NK-92 (cell line): ENCODE results near the gene ADAP1.

ENCODE experiments used
- DNase-seq: peaks from one replicate; lab custom pipeline; 2025; ENCODE audit not compliant: unreplicated experiment; lab: John Stamatoyannopoulos, UW

The ADAP1 gene

DNA sequence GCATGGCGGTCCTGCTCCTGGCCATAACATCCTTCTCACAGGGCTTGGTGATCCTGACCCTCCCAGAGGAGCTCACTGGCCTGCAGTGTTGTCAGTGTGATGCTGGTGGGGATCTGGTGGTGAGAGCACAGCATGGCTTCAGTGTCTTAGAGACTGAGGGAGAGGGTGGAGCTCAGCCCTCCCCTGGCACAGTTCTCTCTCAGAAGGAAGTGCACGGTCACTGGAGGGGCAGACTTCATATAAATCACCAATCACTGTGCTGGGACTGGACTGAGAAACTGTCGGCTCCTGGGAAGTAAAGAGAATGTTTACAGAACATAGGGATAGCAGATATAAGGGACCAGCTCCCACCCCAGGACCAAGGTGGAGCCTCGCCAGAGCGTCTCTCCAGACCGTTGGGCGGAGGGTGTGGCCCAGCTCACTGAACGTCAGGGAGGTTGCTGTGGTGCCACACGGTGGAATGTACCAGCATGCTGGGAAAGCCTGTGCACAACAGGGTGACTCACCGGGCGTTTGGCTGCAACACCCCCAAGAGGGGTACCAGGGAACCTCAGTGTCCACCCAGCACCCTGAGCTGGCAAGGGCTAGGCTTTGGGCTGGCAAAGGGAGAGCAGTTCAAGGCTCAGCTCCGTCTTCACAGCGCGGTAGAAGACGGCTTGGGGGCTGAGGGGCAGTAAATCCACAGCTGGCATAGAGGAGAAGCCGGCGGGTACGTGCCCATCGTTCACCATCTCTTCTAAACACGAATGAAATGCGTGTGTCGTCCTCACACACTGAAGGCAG, 86.9 kb downstream of the ADAP1 start:
- DNase-seq, result no peak

DNA sequence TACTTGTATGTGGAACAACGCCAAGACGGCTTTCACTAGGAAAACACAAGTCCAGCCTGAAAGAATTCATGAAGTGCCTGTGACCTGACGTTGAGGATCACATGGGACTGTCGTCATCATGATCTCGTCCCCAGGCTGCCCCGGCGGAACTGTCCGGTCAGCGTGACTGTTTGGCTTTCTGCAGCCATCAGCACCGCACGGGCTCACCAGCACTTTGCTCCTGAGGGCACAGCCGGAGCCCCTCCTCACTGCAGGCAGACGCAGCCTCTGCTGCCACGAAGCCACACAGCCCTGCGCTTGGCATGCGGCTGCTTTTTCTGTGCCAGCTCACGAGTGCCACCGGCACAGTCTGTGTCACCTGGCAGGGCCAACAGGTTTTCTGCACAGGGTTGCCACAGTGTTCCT, 87.5 kb downstream of the ADAP1 start:
- no peak for DNase-seq

DNA sequence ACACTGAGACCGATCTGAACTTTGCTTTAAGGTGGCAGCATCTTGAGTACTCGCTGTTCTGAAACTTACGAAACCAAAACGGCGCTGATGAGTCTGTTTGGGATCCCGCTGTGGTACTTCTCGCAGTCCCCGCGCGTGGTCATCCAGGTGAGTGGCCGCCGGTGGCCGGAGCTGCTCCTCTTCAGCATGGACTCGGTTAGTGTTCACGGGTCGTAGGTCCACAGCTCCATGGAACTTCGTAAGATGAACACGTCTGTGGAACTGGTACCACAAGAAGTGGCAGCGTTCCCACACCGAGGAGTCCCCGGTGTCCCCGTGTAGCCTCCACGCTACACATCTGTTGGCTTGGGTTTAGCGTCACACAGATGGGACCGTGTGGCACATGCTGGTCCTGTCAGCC, 88.6 kb downstream of the ADAP1 start:
- no peak for DNase-seq

DNA sequence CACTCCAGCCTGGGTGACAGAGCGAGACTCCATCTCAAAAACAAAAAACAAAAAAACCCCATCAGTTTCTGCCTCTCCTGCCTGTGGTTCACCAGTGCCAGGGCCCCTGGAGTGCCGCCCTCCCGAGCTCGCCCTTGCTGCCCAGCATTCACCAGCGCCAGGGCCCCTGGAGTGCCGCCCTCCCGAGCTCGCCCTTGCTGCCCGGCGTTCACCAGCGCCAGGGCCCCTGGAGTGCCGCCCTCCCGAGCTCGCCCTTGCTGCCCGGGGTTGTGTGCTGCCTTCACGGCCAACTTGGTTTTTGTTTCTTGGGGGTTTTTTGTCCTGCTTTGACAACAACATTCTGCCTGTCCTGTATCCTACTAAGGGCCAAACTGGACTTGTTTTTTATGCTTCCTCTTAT, 91.4 kb downstream of the ADAP1 start:
- DNase-seq, result no peak

DNA sequence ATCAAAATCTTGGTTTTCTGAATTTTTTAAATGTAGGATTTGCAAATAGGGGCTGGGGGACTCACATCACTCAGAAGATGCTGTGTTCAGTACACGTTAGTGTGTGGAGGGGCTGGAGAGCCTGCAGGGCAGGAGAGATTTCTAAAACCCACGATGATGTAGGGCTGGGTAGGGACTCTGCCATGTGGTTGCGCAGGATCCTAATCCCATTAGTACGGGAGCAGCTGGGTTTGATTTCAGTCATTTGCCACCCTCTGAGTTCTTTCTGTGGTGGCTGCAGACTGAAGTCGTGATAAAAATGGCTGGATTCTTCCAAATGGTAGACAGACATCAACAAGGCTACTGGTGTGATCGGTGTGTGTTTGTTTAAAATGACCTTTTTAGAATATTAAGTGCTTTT, 92.3 kb downstream of the ADAP1 start:
- DNase-seq, result no peak

DNA sequence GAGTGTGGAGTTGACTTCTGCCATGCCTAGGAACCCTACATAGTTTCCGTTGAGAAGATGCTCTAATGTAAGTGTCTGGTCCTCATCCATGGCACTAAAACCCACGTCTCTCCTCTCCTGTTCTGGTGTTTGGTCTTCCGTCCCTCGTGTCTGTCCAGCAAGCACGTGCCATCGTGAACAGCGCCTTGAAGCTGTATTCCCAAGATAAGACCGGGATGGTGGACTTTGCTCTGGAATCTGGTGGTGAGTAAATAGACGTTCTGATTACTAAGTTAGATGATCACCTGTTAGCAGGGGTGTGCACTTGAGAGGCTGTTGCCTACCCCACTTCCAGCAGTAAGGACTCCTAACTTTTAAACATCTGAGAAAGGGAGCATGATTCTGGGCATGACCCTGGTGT, 93.3 kb downstream of the ADAP1 start:
- DNase-seq, result no peak

DNA sequence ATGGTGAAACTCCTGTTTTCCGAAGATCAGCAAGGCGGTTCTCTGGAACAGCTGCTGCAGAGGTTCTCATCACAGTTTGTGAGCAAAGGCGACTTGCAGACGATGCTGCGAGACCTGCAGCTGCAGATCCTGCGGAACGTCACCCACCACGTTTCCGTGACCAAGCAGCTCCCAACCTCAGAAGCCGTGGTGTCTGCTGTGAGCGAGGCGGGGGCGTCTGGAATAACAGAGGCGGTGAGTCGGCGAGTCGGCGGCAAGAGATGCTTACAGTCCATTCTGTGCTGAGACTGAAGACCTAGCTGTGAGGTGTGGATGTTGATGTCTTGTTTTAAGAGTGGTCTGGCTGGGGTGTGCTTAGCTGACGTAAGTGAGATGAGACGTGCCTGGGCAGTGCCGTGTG, 94.3 kb downstream of the ADAP1 start:
- DNase-seq, result no peak

DNA sequence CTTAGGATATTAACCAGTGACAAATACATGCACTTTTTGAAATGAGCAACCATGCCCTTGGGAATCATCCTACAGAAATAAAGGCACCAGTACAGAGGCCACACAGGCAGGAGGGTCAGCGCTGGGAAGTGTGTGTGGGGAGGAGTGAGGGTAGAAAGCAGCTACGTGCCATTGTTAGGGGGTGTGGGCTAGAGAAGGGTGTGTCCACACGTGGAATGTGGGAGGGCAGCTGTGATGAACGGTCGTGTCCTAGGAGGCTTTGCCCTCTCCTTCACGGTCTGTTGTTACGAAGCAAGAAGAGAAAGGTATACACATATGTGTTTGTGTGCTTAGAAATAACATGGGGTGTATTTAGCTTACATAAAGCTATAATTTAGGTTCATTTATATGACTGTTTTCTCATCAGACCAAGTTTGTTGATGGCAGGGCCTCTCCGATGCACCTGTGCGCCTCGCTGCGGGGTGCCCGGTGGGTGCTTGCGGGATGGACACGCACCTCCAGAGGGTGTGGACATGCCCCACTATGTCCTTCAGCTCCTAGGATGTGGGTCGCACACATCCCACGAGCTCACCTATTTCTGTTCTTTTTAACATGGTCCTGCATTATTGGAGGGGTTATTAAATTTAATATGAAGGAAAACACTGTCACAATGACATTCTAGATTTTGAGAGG, 95.0 kb downstream of the ADAP1 start:
- no peak for DNase-seq

DNA sequence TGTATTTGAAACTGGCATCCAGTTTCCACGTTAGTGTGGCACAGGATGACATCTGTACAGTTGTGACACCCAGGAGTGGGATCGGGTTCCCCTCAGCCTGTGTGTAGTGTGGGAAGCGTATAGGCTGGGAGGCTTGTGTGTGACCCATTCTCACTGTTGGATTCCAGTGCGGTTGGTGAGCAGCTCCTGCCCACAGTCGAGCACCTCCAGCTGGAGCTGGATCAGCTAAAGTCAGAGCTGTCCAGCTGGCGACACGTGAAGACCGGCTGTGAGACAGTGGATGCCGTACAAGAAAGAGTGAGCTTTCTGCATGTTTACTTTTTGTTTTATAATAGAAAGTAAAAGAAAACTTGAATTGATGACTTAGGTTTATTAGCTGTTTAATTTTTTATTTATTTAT, 96.8 kb downstream of the ADAP1 start:
- no peak for DNase-seq

DNA sequence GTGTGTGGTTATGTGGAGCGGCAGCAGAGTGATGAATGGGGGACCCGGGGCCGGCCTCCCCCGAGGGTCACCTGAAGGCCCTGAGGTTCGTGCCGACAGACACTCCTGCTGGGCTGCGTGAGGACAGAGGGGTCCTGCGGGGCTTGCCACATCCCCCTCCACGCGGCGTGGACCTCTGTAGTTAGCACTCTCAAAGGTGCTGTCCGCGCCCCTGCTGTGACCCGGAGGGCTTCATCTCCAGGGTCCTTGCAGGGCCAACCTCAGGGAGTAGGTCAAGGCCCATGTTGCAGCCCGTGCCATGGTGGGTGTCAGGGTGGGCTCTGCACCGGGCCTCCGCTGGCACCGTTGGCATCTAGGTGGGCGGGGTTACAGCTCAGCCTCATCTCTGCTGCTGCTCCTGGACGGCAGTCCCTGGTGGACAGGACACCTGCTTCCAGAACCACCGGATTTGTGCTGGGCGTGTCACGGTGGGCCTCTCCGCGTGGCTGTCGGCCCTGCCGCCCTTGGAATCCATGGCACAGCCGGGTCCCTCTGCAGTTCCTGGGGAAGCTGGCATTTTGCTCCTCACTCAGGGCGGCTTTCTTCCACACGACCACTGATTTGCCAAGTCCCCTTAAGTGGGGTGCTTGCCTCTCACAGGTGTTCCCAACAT, 97.9 kb downstream of the ADAP1 start:
- DNase-seq, result no peak

DNA sequence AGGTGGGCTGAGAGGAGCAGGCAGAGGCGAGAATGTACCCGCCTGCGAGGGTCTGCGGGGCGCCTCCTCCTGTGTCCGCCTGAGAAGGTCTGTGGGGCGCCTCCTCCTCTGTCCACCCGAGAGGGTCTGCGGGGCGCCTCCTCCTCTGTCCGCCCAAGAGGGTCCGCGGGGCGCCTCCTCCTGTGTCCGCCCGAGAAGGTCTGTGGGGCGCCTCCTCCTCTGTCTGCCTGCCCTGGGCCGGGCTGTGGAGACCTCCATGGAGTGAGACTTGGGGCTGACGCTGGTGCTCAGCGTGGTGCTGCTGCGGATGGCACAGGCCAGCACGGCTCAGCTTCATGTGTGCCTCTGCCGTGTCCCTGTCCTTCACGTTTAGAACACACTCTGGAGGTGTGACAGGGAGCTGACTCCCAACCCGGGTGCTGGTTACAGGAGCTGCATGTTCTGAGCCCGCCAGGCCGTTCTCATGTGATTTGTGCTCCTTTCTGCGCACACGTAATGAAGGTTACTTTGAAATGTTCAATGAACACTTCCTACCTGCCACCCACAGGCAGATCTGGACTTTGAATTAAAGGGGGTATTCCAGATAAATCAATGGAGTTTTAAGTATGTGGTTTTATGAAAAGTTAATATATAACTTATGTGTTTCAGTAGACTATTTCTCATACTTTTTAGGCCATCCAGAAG, 98.7 kb downstream of the ADAP1 start:
- no peak for DNase-seq

DNA sequence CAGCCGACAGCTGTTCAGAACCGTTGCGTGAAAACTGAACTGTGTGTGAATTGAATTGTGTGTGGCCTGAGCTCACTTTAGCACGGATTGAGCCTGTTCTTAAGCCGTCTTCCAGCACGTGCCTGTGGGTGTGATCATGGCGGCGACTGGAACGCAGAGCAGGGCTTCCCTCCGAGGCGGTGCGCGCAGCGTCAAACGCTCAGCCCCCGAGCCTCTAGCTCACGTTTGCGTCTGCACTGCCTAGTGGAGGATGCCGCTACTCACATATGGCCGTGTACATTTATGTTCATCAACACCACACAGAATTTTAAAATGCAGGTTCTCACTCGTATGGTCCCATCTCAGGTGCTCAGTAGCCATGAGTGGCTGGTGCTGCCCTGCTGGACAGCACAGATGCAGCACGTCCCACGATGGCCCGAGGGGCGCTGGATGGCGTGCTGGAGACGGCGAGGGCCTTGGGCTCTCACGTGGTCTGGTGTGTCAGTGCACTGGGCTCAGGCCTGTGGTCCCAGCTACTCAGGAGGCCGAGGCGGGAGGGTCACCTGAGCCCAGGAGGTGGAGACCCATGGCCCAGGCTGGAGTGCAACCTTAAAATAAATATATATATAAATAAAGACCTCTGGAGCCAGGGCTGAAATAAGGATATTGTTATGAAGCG, 100.2 kb downstream of the ADAP1 start:
- no peak for DNase-seq

DNA sequence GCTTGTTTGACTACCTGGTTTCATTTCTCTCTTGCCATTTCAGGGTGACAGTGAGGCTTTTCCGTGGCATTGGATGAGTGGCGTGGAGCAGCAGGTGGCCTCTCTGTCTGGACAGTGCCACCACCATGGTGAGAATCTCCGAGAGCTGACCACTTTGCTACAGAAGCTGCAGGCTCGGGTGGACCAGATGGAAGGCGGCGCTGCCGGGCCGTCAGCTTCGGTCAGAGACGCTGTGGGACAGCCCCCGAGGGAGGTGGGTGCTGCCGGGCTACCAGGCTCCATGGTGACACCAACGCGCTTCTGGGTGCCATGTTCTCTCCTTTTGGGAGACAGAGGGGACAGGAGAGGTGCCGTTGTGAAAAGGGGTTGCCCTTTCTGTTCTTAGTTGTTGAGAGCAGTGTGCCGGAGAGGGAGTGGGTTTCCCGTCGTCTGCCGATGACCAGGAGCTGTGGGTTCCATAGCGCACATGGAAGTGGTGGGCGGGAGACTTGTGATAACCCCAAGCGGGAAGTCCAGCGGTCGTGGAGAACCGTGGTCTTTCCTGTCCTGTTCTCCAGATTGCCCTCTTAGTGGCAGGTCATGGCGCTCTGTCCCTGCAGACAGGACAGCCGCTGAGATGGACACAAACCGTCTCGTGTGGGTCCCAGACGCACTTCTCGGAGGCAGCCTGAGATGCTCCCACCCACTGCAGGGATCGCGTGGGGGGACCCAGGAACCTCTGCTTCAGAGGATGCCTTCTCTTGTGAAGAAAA, 100.9 kb downstream of the ADAP1 start:
- no peak for DNase-seq

DNA sequence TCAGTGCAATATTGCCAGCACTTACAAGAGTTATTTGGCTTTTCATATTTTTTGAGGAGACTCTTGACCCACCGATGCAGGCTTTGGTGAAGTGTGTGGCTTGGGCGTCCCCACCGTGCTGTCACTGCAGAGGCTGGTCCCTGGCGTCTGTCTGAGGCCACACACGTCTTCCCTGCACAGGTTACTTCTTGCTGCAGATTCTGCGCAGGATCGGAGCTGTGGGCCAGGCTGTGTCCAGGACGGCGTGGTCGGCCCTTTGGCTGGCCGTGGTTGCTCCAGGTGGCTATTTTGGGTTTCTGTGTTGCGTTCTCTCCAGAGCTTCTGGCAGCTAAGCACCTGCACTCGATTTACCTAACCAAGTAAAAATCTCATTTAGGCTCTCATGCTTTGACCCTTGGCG, 103.3 kb downstream of the ADAP1 start:
- DNase-seq, result no peak

DNA sequence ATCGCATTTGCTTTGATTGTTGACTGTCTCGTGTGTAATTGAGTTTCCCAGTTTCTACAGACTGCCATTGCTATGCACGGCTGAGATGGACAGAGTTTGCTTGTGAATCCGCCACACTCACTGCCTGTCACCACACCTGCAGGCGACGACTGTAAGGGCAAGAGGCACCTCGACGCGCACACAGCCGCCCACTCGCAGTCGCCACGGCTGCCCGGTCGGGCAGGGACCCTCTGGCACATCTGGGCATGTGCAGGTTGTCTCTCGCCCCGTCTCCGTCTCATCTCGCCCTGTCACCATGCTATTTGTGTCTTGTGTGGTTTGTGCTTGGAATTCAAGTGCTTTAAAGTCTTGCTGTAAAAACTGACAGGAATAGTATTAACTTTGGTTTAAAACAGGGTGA, 104.7 kb downstream of the ADAP1 start:
- DNase-seq, result no peak

DNA sequence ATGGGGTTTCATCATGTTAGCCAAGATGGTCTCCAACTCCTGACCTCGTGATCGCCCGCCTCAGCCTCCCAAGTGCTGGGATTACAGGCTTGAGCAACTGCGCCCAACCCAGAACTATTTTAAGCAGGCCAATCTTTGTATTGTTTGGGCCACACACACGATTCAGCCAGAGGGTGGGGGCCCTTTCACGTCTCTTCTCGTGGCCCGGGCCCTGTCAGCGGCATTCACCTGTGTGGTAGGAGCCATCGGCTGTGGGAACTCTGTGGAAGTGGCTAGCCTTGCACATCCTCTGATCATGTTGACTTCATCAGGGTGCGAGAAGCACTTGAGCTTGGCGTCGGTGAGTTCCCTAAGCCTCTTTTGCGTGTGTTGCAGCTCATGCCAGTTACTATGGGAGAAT, 105.3 kb downstream of the ADAP1 start:
- DNase-seq, result no peak
